OCI-LY7 (cell line): ENCODE data around the gene SLC29A3. TPM values are rescaled to one million over a fixed set of nuclear protein-coding genes. Genes with fewer than 3 reads are reported as not detected.

Experiments used
- BruUV-seq: library from RNA; stranded (reverse); fragments of 400-500 nt; replicated peaks from 2 replicates; lab custom pipeline; 2021; lab: Mats Ljungman, UMichigan
- CTCF ChIA-PET: fragments of 300-600 bp; sonication (Branson Sonifier 250); formaldehyde crosslinking; loops from one replicate; lab custom pipeline; 2022; ENCODE audit warnings: antibody characterized with exemption; ENCODE audit not compliant: unreplicated experiment; lab: Charles Lee
- POLR2A ChIA-PET: fragments of 300-600 bp; sonication (Branson Sonifier 250); formaldehyde crosslinking; loops from one replicate; lab custom pipeline; 2022; ENCODE audit warnings: antibody characterized with exemption; lab: Charles Lee
- DNase-seq: peaks from one replicate; pipeline ENCODE4 v3.0.0-alpha.2; 2015; ENCODE audit warnings: low spot score
- H2AFZ ChIP-seq: fragments of 200-600 bp; sonication (generic), shearing (Covaris generic); 2 replicates; pipeline ENCODE4 v1.6.1; 2014; ENCODE audit warnings: mild to moderate bottlenecking, antibody characterized with exemption, low read length, moderate library complexity
- H3K27ac ChIP-seq: fragments of 200-600 bp; sonication (generic); 2 replicates; pipeline ENCODE4 v1.5.1; 2014; ENCODE audit warnings: mixed run types, low read depth, mild to moderate bottlenecking, moderate library complexity, low read length, inconsistent platforms; ENCODE audit not compliant: poor library complexity, severe bottlenecking
- H3K36me3 ChIP-seq: fragments of 200-600 bp; sonication (generic); 2 replicates; pipeline ENCODE4 v1.6.1; 2014; ENCODE audit warnings: mild to moderate bottlenecking, antibody characterized with exemption, low read length, moderate library complexity, mixed read lengths; ENCODE audit not compliant: insufficient read depth
- H3K4me1 ChIP-seq: fragments of 200-600 bp; sonication (generic); 2 replicates; pipeline ENCODE4 v1.5.1; 2014; ENCODE audit warnings: mild to moderate bottlenecking, low read length; ENCODE audit not compliant: insufficient read depth, poor library complexity, severe bottlenecking
- H3K4me2 ChIP-seq: fragments of 200-600 bp; sonication (generic); 2 replicates; pipeline ENCODE4 v1.6.1; 2014; ENCODE audit warnings: mild to moderate bottlenecking, low read length
- H3K4me3 ChIP-seq: fragments of 200-600 bp; sonication (generic); 2 replicates; pipeline ENCODE4 v1.5.1; 2014; ENCODE audit warnings: mild to moderate bottlenecking, low read depth, low read length; ENCODE audit not compliant: poor library complexity, severe bottlenecking
- H3K79me2 ChIP-seq: fragments of 200-600 bp; sonication (generic); 2 replicates; pipeline ENCODE4 v1.6.1; 2016; ENCODE audit warnings: low read depth, mild to moderate bottlenecking, low read length, moderate library complexity, mixed read lengths; ENCODE audit not compliant: insufficient read depth
- H3K9me2 ChIP-seq: fragments of 200-600 bp; sonication (generic); 2 replicates; pipeline ENCODE4 v1.6.1; 2016; ENCODE audit warnings: mild to moderate bottlenecking, low read length, mixed read lengths; ENCODE audit not compliant: insufficient read depth
- H3K9me3 ChIP-seq: fragments of 200-600 bp; sonication (generic); 2 replicates; pipeline ENCODE4 v1.6.1; 2014; ENCODE audit warnings: mild to moderate bottlenecking, mixed run types, low read length, mixed read lengths
- H4K20me1 ChIP-seq: fragments of 200-600 bp; sonication (generic); 2 replicates; pipeline ENCODE4 v1.6.1; 2014; ENCODE audit warnings: mild to moderate bottlenecking, antibody characterized with exemption, low read length, moderate library complexity, mixed read lengths; ENCODE audit not compliant: insufficient read depth
- CTCF ChIP-seq: fragments of 200-600 bp; sonication (generic); conservative IDR thresholded peaks from 2 replicates; pipeline ENCODE4 v1.5.1; 2014; ENCODE audit warnings: mild to moderate bottlenecking, antibody characterized with exemption, low read length, moderate library complexity, mixed read lengths
- EZH2phosphoT487 ChIP-seq: fragments of 200-600 bp; sonication (generic); IDR thresholded peaks from 2 replicates; pipeline ENCODE4 v1.6.1; 2018; ENCODE audit warnings: low read depth, borderline replicate concordance, mild to moderate bottlenecking, mixed run types, antibody characterized with exemption, low read length, moderate library complexity, mixed read lengths
- intact Hi-C: fragments of 100-400 bp; cut with micrococcal nuclease; formaldehyde crosslinking; loops from one replicate; pipeline ENCODE4 v1.10.0; 2022; ENCODE audit not compliant: unreplicated experiment
- total RNA-seq, 2 experiments: library from RNA; depleted of rRNA in 1 of 2; stranded (reverse); fragments of >200 nt in 1 of 2; shearing (Covaris generic) in 1 of 2; gene quantifications; 2 replicates each; pipeline ENCODE4 v1.2.3, GENCODE V29; 2014 to 2022

The SLC29A3 gene
- total RNA-seq, 2 experiments from 2014 or later = 1.7 to 8.2 TPM

GRCh38 chr10:71374481-71375233, 55.6 kb downstream of the SLC29A3 start:
- no peaks in the 10 kb centered on the region for H3K36me3 ChIP-seq
- H3K4me1 ChIP-seq = peaks cover 67% of the 10 kb centered on the region
- TF ChIP-seq EZH2phosphoT487 (no peak), CTCF (no peak)
- POLR2A ChIA-PET = interaction anchor here (0.6 to 1.8 kb wide), 2 partner anchors 264 to 1010 kb away, joined by 3 to 5 read pairs; no protein-coding TSS in a partner anchor
- H3K4me2 ChIP-seq = no peak overlapping the region
- no TSS peak for BruUV-seq
- no peaks in the 10 kb centered on the region for H3K9me2 ChIP-seq
- DNase-seq = no peak
- intact Hi-C loops = no loop called here
- no peak overlapping the region for H3K27ac ChIP-seq
- CTCF ChIA-PET = no interaction called here
- no peaks in the 10 kb centered on the region for H3K79me2 ChIP-seq
- H3K9me3 ChIP-seq = no peaks in the 10 kb centered on the region
- no peak overlapping the region for H3K4me3 ChIP-seq
- no peaks in the 10 kb centered on the region for H4K20me1 ChIP-seq
- no peak overlapping the region for H2AFZ ChIP-seq

- TF ChIP-seq EZH2phosphoT487 (no peak), CTCF (no peak)
- ChIA-PET POLR2A (interaction anchor here (0.8 to 1.7 kb wide), 5 partner anchors 45 to 321 kb away, joined by 3 to 7 read pairs (median 3); partner anchors contain the start of gene SLC29A3), CTCF (interaction anchor here (0.6 to 0.8 kb wide), 3 partner anchors 10 to 895 kb away, joined by 3 to 4 read pairs (median 3); no protein-coding TSS in a partner anchor)
- no peaks in the 10 kb centered on the region for H3K9me2 ChIP-seq
- DNase-seq = no peak
- no peaks in the 10 kb centered on the region for H3K36me3 ChIP-seq
- BruUV-seq = no TSS peak
- peak overlapping the region; percentile 89 for H3K4me3 ChIP-seq
- H3K4me1 ChIP-seq = peaks cover 67% of the 10 kb centered on the region
- H3K4me2 ChIP-seq = peak overlapping the region; percentile 88
- no peaks in the 10 kb centered on the region for H4K20me1 ChIP-seq
- no peaks in the 10 kb centered on the region for H3K9me3 ChIP-seq
- no peak overlapping the region for H3K27ac ChIP-seq
- H3K79me2 ChIP-seq = no peaks in the 10 kb centered on the region
- no peak overlapping the region for H2AFZ ChIP-seq
- intact Hi-C loops = no loop called here
Observed at GRCh38 chr10:71375952-71376351, 56.9 kb downstream of the SLC29A3 start.
